Natural killer cell treated with Interleukin-12 subunit alpha and Interleukin-12 subunit beta and Interleukin-15 and Interleukin-18, amount 100 ng/mL, for 72 hours (primary cell): ENCODE measurements around the gene CLDN11. TPM values are rescaled to one million over a fixed set of nuclear protein-coding genes. Genes with fewer than 3 reads are reported as not detected.

ENCODE experiments used
- ATAC-seq, 2 donors: fragments of 150-1000 bp; cut with Tn5 transposase in 1 of 2; sonication (Bioruptor Pico), chemical (Tn5 transposase) in 1 of 2; 2 replicates each; pipeline ENCODE4 v1.10.0; 2021
- DNase-seq: peaks from one replicate; pipeline ENCODE4 v3.0.0; 2022; ENCODE audit warnings: low spot score
- H3K27ac Mint-ChIP-seq, 2 donors: 1 replicate in 1 of 2; 2 replicates in 1 of 2; pipeline ENCODE4 v1.8.0; 2022; ENCODE audit warnings: mixed read lengths in 2 of 2, mild to moderate bottlenecking in 1 of 2, moderate library complexity in 1 of 2
- H3K27me3 Mint-ChIP-seq, 2 donors: 1 replicate in 1 of 2; 2 replicates in 1 of 2; pipeline ENCODE4 v1.8.0; 2022; ENCODE audit warnings: mixed read lengths in 2 of 2
- H3K36me3 Mint-ChIP-seq: one replicate; pipeline ENCODE4 v1.8.0; 2022; ENCODE audit warnings: mixed read lengths
- H3K4me1 Mint-ChIP-seq, 2 donors: 1 replicate in 1 of 2; 2 replicates in 1 of 2; pipeline ENCODE4 v1.8.0; 2022; ENCODE audit warnings: low read depth in 2 of 2, mixed read lengths in 2 of 2, mild to moderate bottlenecking in 1 of 2
- H3K4me3 Mint-ChIP-seq: one replicate; pipeline ENCODE4 v1.8.0; 2022; ENCODE audit warnings: mixed read lengths
- H3K9me3 Mint-ChIP-seq: 2 replicates; pipeline ENCODE4 v1.8.0; 2022; ENCODE audit warnings: mixed read lengths
- total RNA-seq, 2 donors: library from RNA; stranded (reverse); gene quantifications; one replicate each; pipeline ENCODE4 v1.2.3, GENCODE V29; 2022

CLDN11 gene
- total RNA-seq, result under 1 TPM in 1 of 2 donors, not detected in 1; 0.53 TPM

DNA sequence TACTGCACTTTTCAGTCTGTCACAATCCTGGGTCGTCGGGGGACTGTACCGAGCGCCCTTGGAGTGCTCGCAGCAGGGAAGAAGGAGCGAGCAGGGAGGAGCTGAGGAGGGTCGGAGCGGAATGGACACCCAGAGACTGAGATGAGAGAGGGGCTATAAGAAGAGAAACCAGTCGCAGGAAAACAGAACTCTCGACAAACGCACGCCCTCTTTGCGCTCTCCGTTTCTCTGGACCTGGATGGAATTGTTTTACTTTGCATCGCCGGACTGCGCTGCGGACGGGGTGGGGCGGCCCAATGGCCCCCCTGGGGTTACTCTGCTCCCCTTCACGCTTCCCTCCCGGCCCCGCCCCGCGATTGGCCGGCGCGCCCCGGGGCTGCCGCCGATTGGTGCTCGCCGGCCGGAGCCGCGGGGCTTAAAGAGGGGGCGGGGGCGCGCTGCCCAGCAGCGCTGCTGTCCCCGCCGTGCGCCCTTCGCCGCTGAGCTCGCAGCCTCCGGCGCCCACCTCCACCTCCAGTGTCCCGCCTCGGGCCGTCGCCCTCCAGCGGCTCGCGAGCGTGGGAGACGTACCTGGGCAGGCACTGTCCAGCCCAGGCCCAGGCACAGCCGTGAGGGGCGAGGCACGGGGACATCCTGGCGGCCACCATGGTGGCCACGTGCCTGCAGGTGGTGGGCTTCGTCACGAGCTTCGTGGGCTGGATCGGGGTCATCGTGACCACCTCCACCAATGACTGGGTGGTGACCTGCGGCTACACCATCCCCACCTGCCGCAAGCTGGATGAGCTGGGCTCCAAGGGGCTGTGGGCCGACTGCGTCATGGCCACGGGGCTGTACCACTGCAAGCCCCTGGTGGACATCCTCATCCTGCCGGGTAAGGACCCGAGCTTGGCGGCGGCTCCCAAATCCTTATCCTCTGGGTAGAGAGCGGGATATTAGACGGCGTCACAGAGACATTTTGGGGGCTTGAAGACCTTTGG, at the start of gene CLDN11:
Gene CLDN11, plus strand, starts transcription at position 447 of the 977 bp plus-strand sequence. Its CDS starts 199 bp downstream, at position 646.
- Mint-ChIP-seq H3K4me1 (peaks cover 9% of the 10 kb centered on the region in 2 donors), H3K9me3 (no peaks in the 10 kb centered on the region), H3K4me3 (peak within 1 kb of the TSS; percentile 78), H3K27ac (no peak within 1 kb of the TSS), H3K36me3 (no peaks in the 10 kb centered on the region), H3K27me3 (peaks cover 20 to 27% of the 10 kb centered on the region in 2 donors)
- peak in 1 of 2 donors; percentile 61 for ATAC-seq
- DNase-seq, result no peak

- ATAC-seq, result no peak
- no peak overlapping the region for H3K27ac Mint-ChIP-seq
- no peaks in the 10 kb centered on the region for H3K9me3 Mint-ChIP-seq
- peaks cover 6% of the 10 kb centered on the region for H3K36me3 Mint-ChIP-seq
- no peak for DNase-seq
- H3K27me3 Mint-ChIP-seq, result no peaks in the 10 kb centered on the region
- H3K4me1 Mint-ChIP-seq, result peaks cover 9 to 16% of the 10 kb centered on the region in 2 donors
- no peak overlapping the region for H3K4me3 Mint-ChIP-seq
Observed at GRCh38 chr3:170368921-170369320, 49.7 kb upstream of the CLDN11 start.

DNA sequence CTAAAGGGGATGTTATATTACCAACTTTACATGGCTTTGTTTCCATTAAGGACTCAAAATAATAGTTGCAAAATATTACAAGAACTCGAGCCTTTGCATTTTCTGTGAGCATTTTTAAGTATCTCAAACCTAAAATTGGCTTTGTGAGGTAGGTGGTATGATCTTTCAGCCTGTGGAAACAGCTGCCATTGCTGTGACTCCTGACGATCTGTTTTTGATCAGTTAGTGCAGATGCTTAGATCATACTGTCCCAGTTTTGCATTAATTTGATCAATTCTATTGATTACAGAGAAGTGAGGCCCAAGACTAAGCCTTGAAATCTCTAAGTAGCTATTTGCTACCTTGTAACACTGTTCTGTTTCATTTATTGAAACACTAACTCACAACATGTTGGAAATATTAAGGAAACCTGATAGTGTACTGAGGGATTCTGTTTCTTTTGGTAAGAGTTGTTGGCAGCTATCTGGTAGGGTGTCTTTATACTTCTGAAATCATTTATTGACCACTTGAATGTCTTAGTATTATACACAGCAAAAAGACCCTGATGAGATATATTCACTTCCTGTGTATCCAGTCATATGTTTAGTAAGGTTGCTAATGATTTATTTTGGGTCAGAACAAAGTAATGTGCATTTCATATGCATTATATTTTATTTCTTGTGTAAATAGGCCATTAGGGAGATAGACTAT, 46.3 kb upstream of the CLDN11 start:
- ATAC-seq (no peak), DNase-seq (no peak)
- H3K36me3 Mint-ChIP-seq, result no peaks in the 10 kb centered on the region
- peaks cover 5 to 10% of the 10 kb centered on the region in 2 donors for H3K4me1 Mint-ChIP-seq
- no peak overlapping the region for H3K27ac Mint-ChIP-seq
- no peaks in the 10 kb centered on the region for H3K9me3 Mint-ChIP-seq
- H3K4me3 Mint-ChIP-seq, result no peak overlapping the region
- H3K27me3 Mint-ChIP-seq, result no peaks in the 10 kb centered on the region

- Mint-ChIP-seq H3K27me3 (no peaks in the 10 kb centered on the region), H3K36me3 (peaks cover 7% of the 10 kb centered on the region), H3K4me1 (peaks cover 0 to 5% of the 10 kb centered on the region in 2 donors), H3K27ac (no peak overlapping the region), H3K4me3 (no peak overlapping the region), H3K9me3 (no peaks in the 10 kb centered on the region)
- ATAC-seq, result no peak
- DNase-seq, result no peak
Observed at GRCh38 chr3:170383567-170383966, 35.1 kb upstream of the CLDN11 start.

DNA sequence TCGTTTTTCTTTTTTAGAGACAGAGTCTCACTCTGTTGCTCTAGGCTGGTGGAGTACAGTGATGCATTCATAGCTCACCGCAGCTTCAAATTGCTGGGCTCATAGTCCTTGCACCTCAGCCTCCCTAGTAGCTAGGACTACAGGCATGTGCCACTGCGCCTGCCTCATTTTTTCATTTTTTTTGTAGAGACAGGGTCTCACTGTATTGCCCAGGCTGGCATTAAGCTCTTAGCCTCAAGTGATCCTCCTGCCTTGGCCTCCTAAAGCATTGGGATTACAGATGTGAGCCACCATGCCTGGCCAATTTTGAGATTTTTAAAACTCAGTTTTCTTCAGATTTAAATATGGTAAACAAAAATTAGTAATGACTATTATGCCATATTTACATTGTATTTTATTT, 32.2 kb upstream of the CLDN11 start:
- Mint-ChIP-seq H3K4me1 (no peaks in the 10 kb centered on the region), H3K27me3 (no peaks in the 10 kb centered on the region), H3K4me3 (no peak overlapping the region), H3K27ac (no peak overlapping the region), H3K36me3 (peaks cover 6% of the 10 kb centered on the region), H3K9me3 (no peaks in the 10 kb centered on the region)
- DNase-seq (no peak), ATAC-seq (no peak)

DNA sequence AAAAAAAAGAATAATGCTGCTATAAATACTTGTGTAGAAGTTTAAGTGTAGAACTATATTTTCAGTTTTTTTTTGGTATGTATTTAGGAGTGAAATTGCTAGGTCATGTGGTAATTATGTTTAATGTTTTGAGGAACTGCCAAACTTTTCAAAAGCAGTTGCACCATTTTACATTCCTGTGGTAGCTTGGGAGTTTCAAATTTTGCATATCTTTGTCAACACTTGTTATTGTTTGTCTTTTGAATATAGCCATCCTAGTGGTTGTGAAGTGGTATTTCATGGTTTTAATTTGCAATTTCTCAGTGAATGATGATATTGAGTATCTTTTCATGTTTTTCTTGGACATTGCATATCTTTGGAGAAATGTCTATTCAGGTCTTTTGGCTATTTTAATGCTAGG, 30.7 kb upstream of the CLDN11 start:
- H3K4me1 Mint-ChIP-seq, result peaks cover 0 to 4% of the 10 kb centered on the region in 2 donors
- no peak overlapping the region for H3K4me3 Mint-ChIP-seq
- H3K27me3 Mint-ChIP-seq, result no peaks in the 10 kb centered on the region
- no peak for ATAC-seq
- H3K27ac Mint-ChIP-seq, result no peak overlapping the region
- H3K9me3 Mint-ChIP-seq, result no peaks in the 10 kb centered on the region
- no peak for DNase-seq
- peaks cover 14% of the 10 kb centered on the region for H3K36me3 Mint-ChIP-seq

DNA sequence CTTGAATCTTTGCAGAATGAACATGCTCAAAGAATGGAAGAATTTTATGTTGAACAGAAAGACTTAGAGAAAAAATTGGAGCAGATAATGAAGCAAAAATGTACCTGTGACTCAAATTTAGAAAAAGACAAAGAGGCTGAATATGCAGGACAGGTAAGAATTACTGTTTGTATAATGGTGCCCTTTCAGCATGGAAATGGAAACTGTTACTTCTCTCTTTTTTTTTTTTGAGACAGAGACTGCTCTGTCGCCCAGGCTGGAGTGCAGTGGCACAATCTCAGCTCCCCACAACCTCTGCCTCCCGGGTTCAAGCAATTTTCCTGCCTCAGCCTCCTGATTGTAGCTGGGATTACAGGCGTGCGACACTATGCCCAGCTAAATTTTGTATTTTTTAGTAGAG, 27.6 kb upstream of the CLDN11 start:
- no peak for ATAC-seq
- Mint-ChIP-seq H3K4me3 (no peak overlapping the region), H3K27me3 (no peaks in the 10 kb centered on the region), H3K4me1 (peaks cover 0 to 4% of the 10 kb centered on the region in 2 donors), H3K27ac (no peak overlapping the region), H3K9me3 (no peaks in the 10 kb centered on the region), H3K36me3 (peaks cover 14% of the 10 kb centered on the region)
- no peak for DNase-seq

GRCh38 chr3:170397685-170398084, 21.0 kb upstream of the CLDN11 start:
- no peak overlapping the region for H3K4me3 Mint-ChIP-seq
- no peak overlapping the region for H3K27ac Mint-ChIP-seq
- DNase-seq (no peak), ATAC-seq (no peak)
- no peaks in the 10 kb centered on the region for H3K36me3 Mint-ChIP-seq
- H3K27me3 Mint-ChIP-seq, result no peaks in the 10 kb centered on the region
- H3K4me1 Mint-ChIP-seq, result peaks cover 0 to 4% of the 10 kb centered on the region in 2 donors
- H3K9me3 Mint-ChIP-seq, result no peaks in the 10 kb centered on the region

DNA sequence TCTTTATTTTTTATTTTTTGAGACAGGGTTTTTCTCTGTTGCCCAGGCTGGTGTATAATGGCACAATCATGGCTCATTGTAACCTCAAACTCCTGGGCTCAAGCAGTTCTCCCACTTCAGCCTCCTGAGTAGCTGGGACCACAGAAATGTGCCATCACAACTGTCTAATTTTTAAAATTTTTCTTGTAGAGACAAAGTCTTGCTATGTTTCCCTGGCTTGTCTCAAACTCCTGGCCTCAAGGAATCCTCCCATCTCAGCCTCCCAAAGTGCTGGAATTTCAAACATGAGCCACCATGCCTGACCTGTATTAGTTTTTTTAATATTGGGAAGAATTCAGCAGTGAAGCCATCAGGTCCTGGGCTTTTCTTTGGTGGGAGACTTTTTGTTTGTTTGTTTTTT, 13.6 kb upstream of the CLDN11 start:
- no peaks in the 10 kb centered on the region for H3K36me3 Mint-ChIP-seq
- no peak for DNase-seq
- H3K27ac Mint-ChIP-seq, result no peak overlapping the region
- H3K27me3 Mint-ChIP-seq, result no peaks in the 10 kb centered on the region
- peaks cover 0 to 4% of the 10 kb centered on the region in 2 donors for H3K4me1 Mint-ChIP-seq
- H3K4me3 Mint-ChIP-seq, result no peak overlapping the region
- ATAC-seq, result no peak
- H3K9me3 Mint-ChIP-seq, result no peaks in the 10 kb centered on the region

DNA sequence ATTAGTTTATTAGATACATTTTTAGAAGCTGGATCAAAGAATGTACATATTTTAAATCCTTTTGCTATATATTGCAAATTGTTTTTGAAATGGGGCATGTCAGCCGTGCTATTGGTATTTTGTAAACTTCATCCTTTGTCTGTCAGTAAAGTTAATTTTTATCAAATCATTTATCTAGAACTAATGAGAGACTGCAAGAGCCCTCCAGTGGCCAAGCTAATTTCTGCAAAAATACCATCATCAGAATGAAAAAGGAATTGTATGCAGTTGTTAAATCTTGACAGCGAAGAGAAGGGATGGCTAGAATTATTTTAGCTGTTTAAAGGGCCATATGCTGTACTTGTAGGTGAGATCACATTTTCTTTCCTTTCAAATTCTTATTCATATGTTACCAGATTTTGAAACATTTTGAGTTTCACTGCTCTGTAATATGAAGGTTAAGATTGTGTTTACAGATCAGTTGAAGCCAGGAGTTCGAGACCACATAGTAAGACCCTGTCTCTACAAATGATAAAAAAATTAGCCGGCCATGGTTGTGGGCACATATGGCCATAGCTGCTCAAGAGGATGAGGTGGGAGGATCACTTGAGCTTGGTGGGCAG, 8.1 kb upstream of the CLDN11 start:
- Mint-ChIP-seq H3K4me1 (no peaks in the 10 kb centered on the region), H3K27me3 (no peaks in the 10 kb centered on the region), H3K27ac (no peak overlapping the region), H3K4me3 (no peak overlapping the region), H3K36me3 (no peaks in the 10 kb centered on the region), H3K9me3 (no peaks in the 10 kb centered on the region)
- ATAC-seq, result peak in 1 of 2 donors; percentile 43
- no peak for DNase-seq

DNA sequence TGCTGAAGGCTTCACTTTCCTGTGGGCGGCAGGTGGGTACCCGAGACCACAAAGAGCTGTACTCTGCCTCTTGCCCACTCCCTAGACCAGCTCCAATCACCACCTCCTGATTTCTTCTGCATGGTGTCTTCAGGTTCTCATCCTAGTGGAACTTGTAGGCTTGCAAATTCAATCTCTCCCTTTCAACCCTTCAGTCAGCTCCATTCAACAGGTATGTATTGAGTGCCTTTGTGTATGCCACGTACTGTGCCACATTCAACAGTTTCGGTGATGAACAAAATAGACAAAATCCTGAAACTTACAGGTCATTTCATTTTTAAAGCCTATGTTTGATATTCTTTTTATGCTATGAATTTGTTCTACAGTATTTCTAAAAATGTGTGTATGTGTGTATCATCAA, 5.4 kb upstream of the CLDN11 start:
- Mint-ChIP-seq H3K4me3 (no peak overlapping the region), H3K27me3 (peaks cover 7 to 15% of the 10 kb centered on the region in 2 donors), H3K27ac (no peak overlapping the region), H3K36me3 (no peaks in the 10 kb centered on the region), H3K4me1 (peaks cover 3% of the 10 kb centered on the region in 2 donors), H3K9me3 (no peaks in the 10 kb centered on the region)
- ATAC-seq, result no peak
- no peak for DNase-seq

- no peak for ATAC-seq
- H3K36me3 Mint-ChIP-seq, result no peaks in the 10 kb centered on the region
- H3K4me3 Mint-ChIP-seq, result no peak overlapping the region
- no peak overlapping the region for H3K27ac Mint-ChIP-seq
- no peak for DNase-seq
- H3K9me3 Mint-ChIP-seq, result no peaks in the 10 kb centered on the region
- H3K27me3 Mint-ChIP-seq, result peaks cover 11 to 17% of the 10 kb centered on the region in 2 donors
- peaks cover 4% of the 10 kb centered on the region in 2 donors for H3K4me1 Mint-ChIP-seq
Observed at GRCh38 chr3:170414202-170414663, 4.4 kb upstream of the CLDN11 start.

DNA sequence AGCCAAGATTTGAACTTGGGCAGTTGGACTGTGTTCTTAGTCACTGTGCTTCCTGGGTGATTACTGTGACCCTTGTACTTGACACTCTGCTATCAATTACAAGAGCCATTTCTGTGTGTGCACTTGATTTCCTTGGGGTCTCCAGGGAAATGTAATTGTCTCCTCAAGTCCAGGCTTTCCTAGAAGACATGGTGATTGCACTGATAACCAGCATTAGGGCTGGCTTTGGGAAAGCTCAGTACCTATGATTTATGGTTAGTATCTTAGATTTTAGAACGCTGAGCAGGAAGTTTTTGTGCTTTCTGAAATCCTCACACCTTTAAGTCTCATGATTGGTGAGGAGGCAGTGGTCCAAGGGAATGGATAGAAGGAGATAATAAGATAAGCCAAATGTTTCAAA, 1.6 kb upstream of the CLDN11 start:
- DNase-seq (no peak), ATAC-seq (no peak)
- no peaks in the 10 kb centered on the region for H3K9me3 Mint-ChIP-seq
- no peak overlapping the region for H3K27ac Mint-ChIP-seq
- no peaks in the 10 kb centered on the region for H3K36me3 Mint-ChIP-seq
- H3K4me3 Mint-ChIP-seq, result no peak overlapping the region
- H3K27me3 Mint-ChIP-seq, result peaks cover 20 to 27% of the 10 kb centered on the region in 2 donors
- H3K4me1 Mint-ChIP-seq, result peaks cover 9% of the 10 kb centered on the region in 2 donors
